ENCODE data around the gene PGM5.
A peak's percentile ranks its signal among the peaks of the same experiment; 100 is the strongest.

The PGM5 gene

GRCh38 chr9:68506551-68506950 lies 150.1 kb downstream of the PGM5 start:
- no peak for DNase-seq (ENCODE audit: extremely low read depth, low read depth)
- TF ChIP-seq, protein P1, sequence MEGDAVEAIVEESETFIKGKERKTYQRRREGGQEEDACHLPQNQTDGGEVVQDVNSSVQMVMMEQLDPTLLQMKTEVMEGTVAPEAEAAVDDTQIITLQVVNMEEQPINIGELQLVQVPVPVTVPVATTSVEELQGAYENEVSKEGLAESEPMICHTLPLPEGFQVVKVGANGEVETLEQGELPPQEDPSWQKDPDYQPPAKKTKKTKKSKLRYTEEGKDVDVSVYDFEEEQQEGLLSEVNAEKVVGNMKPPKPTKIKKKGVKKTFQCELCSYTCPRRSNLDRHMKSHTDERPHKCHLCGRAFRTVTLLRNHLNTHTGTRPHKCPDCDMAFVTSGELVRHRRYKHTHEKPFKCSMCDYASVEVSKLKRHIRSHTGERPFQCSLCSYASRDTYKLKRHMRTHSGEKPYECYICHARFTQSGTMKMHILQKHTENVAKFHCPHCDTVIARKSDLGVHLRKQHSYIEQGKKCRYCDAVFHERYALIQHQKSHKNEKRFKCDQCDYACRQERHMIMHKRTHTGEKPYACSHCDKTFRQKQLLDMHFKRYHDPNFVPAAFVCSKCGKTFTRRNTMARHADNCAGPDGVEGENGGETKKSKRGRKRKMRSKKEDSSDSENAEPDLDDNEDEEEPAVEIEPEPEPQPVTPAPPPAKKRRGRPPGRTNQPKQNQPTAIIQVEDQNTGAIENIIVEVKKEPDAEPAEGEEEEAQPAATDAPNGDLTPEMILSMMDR (IDR thresholded peaks at IDR 0.05; ENCODE audit: low read depth, low read length, missing control alignments) = no peak
- H3K4me3 ChIP-seq (replicated peaks; ENCODE audit: low read depth, low read length) = no peak overlapping the region

GRCh38 chr9:68507130-68507805 lies 150.9 kb downstream of the PGM5 start:
- DNase-seq (ENCODE audit: extremely low read depth, low read depth) = no peak
- TF ChIP-seq, protein P1 (IDR thresholded peaks at IDR 0.05; ENCODE audit: low read depth, low read length, missing control alignments) = peak; percentile 56
- no peak overlapping the region for H3K4me3 ChIP-seq (replicated peaks; ENCODE audit: low read depth, low read length)

- no peak overlapping the region for H3K4me3 ChIP-seq (replicated peaks; ENCODE audit: low read depth, low read length)
- TF ChIP-seq, protein P1 (IDR thresholded peaks at IDR 0.05; ENCODE audit: low read depth, low read length, missing control alignments) = no peak
- DNase-seq (ENCODE audit: extremely low read depth, low read depth) = no peak
Observed at GRCh38 chr9:68507806-68508145, 151.4 kb downstream of the PGM5 start.

DNA sequence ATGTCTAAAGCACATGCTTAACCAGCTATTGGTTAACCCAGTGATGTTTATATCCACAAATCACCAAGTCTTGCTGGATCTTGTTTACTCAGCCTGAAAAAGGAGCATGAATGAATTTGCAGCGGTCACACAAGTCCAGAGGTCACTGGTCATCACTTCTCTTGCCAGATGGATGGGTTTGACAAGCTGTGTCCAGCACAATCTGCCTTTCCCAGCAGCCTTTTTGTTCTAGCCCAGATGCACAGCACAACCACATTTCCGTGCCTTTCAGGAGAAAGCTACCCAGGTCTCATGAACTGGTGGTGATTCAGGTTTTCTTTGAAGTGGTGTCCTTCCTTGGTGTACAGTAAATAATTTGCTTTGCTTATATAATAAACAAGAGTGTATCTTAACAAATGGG lies 152.1 kb downstream of the PGM5 start:
- no peak for DNase-seq (ENCODE audit: extremely low read depth, low read depth)
- no peak overlapping the region for H3K4me3 ChIP-seq (replicated peaks; ENCODE audit: low read depth, low read length)
- TF ChIP-seq, protein P1 (IDR thresholded peaks at IDR 0.05; ENCODE audit: low read depth, low read length, missing control alignments) = no peak

GRCh38 chr9:68509689-68510088 lies 153.3 kb downstream of the PGM5 start:
- DNase-seq (ENCODE audit: extremely low read depth, low read depth) = no peak
- TF ChIP-seq, protein P1 (IDR thresholded peaks at IDR 0.05; ENCODE audit: low read depth, low read length, missing control alignments) = no peak
- H3K4me3 ChIP-seq (replicated peaks; ENCODE audit: low read depth, low read length) = no peak overlapping the region

DNA sequence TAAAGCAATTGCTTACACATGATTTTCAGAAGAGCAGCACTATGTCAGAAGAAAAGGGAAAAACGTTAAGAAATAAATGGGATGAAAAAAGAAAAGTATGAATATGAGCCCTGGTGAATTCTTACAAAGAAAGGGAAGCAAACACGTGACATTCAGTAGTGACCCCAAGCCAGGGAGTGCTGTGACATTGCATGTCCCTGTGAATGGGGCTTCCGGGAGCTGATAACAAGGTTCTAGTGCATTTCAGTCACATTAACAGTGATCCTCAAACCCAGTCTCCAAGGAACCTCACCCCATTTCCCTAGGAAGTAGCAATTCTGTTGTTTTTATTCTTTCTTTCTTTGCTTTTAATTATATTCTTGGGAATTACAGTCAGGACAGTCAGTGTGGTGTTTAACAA lies 157.0 kb downstream of the PGM5 start:
- TF ChIP-seq, protein P1 (IDR thresholded peaks at IDR 0.05; ENCODE audit: low read depth, low read length, missing control alignments) = no peak
- no peak overlapping the region for H3K4me3 ChIP-seq (replicated peaks; ENCODE audit: low read depth, low read length)
- DNase-seq (ENCODE audit: extremely low read depth, low read depth) = no peak

- H3K4me3 ChIP-seq (replicated peaks; ENCODE audit: low read depth, low read length) = no peak overlapping the region
- TF ChIP-seq, protein P1 (IDR thresholded peaks at IDR 0.05; ENCODE audit: low read depth, low read length, missing control alignments) = no peak
- DNase-seq (ENCODE audit: extremely low read depth, low read depth) = no peak
Observed at GRCh38 chr9:68513981-68514380, 157.6 kb downstream of the PGM5 start.
